Measurements from ENCODE around the gene SMAD3.
"Not testable (repeated sequence)": the region's sequence is repeated elsewhere in the genome, so short reads cannot be mapped to it uniquely, and the experiment has no call there.

SMAD3 gene

DNA sequence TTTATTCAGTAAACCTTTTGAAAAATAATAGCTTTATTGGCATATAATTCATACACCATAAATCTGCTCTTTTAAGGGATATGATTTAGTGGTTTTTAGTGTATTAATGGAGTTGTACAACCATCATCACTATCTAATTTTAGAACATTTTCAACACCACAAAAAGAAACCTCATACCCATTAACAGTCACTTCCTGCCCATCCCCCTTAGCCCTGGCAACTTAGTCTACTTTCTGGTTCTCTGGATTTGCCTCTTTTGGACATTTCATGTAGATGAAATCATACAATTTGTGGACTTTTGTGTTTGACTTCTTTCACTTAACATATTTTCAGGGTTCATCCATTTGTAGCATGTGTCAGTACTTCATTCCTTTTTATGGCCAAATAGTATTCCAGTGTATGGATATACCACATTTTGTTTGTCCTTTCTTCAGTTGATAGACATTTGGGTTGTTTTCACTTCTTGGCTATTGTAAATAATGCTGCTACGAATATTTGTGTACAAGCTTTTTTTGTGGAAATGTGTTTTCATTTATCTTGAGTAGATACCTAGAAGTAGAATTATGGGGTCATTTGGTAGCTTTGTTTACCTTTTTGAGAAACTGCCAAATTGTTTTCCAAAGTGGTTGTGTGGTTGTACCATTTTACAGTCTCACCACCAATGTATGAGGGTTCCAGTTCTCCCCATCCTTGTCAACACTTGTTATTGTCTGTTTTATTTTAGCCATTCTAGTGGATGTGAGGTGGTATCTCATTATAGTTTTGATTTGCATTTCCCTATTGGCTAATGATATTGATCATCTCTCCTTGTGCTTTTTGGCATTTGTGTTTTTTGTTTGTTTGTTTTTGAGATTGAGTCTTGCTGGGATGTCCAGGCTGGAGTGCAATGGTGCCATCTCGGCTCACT is 45.8 kb downstream of the SMAD3 start:
- no peak for DNase-seq

DNA sequence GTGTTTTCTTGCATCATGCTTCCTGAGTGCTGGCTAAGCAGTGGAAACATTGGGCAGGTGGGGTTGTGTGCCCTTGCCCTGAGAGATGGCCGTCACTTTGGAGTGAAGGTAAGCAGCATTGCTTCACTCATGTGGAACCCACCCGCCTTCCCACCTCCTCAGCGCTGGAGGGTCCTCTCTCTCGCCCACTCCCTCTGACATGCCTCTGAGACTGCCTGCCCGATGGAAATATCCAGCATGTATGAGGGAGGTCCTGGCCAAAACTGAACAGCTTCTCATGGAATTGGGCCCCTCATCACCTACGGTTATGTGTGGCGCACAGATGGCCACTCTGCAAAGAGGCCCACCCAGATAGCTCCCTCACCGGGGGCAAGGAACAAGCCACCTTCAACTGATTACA is 48.6 kb downstream of the SMAD3 start:
- DNase-seq: no peak

DNA sequence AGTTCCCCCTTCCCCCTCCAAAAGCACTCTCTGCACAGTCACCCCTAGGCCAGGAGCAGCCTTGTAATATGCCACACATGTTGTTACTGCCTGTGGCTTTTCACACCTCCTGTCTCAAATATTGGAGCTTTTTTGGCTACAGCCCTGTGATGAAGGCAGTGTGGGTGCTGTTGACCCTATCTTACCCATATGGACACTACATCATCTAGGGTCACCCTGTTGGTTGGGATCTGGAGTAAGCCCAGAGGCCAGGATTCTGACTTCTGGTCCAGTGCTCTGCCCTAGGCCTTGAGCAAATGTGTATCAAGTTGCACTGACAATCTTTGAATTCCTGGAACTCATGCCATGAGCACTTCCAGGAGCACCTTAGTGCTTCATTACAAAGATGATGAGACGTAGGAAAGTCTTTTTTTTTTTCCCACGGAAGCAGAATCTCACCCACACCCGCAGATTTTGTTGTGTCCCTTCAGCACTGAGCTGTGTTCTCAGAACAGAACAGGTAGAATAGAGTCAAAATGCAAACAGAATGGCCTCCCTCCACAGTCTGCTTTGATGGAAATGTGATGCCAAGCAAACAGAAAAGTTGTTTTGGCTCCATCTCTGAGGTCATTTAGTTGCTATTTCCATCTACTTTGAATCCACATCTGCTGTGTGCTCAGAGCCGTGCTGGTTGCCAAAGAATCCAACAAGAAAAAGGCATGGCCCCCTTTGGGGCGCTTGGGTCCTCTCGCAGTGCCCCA is 49.6 kb downstream of the SMAD3 start:
- no peak for DNase-seq

DNA sequence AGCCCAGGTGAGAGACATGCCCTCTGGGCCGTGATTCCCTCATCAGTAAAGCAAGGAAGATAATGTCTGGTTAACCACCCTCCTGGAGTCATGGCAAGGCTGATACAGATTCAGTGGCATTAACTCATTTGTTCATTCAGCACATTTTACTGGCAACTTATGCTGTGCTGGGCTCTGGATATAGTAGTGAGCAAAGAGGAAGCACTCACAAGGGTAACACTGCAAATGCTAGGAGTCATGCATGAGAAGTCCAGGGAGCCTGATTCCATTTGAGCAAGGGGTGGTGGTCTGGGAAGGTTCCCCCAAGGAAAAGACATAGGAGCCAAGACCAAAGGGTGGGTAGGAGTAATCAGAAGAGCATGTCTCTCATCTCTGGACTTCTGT is 50.2 kb downstream of the SMAD3 start:
- DNase-seq: no peak

DNA sequence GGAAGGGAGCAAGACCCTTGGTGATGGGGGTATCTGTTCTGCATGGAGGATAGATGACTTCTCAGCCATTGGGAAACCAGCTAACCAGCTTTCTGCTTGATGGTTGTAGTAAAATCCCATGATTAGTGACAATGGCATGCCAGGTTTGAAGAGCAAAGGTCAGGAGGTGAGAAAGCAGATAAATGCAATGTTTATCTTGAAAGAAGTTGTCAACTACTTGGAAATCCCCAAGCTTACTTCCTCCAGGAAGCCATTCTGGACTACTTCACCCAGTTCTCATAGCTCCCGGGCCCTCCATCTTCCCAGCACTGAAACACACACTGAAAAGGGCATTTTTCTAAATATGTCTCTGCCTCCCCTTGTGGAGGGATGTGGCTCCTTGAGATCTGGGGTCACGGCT is 51.3 kb downstream of the SMAD3 start:
- DNase-seq: no peak

DNA sequence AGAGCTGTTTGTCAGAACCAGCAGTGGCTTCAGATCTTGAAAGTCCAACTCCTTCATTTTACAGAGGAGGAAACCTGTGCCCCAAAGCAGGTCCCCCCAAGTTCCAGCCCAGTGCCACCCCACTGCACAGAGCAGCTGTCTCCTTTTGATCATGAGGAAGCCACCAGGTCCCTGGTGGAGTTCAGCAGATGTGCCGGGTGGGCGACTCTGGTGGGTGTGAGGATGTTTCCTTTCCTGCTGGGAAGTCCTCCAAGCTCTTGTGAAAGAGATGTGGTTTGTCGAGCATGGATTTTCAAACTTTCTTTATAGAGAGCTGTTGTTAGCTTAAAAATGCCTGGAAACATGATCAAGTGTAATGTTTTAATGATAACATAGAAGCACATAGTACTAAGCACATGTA is 52.0 kb downstream of the SMAD3 start:
- DNase-seq: no peak

DNA sequence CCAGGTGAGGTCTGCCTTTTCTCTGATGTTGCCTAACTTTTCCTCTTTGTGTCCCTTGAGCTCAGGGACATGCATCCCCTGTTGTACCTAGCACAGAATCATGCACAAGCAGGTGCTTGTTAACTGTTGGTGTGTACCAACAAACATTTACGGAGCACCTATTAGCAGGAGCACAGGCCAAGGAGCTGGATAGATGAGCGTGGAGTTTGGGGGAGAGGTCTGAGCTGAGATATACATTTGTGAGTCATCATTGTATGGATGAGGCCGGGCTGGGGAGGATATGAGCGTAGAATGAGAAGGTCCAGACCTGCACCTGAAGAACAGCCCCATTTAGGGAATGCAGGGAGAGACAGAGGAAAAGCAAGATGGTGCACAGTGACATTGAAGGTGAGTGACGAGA is 53.4 kb downstream of the SMAD3 start:
- DNase-seq: no peak

DNA sequence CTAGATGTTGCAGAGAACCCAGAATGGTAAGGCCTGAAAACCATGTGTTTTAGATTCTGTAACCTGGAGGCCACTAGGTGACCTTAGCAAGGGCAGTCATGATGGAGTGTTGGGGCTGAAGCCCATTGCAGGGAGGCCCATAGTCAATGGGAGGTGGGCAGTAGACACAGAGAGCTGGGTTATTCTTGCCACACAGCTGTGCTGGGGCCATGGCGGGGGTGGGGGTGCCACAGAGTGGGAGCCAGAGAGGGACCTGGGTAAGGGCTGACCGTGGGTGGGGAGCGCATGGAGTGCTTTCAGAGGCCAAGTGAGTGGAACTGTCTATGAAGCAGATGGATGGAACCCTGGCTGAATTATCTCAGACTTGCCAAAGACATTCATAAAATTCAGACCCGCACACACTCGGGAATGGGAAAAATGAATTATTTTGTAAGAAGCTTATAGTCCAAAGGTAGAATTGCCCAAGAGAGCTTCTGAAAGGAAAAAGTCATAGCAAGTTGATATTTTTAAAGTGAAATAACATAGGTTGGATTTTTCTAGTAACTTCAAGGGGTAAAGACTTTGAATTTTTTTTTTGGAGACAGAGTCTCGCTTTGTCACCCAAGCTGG is 53.9 kb downstream of the SMAD3 start:
- DNase-seq: no peak

DNA sequence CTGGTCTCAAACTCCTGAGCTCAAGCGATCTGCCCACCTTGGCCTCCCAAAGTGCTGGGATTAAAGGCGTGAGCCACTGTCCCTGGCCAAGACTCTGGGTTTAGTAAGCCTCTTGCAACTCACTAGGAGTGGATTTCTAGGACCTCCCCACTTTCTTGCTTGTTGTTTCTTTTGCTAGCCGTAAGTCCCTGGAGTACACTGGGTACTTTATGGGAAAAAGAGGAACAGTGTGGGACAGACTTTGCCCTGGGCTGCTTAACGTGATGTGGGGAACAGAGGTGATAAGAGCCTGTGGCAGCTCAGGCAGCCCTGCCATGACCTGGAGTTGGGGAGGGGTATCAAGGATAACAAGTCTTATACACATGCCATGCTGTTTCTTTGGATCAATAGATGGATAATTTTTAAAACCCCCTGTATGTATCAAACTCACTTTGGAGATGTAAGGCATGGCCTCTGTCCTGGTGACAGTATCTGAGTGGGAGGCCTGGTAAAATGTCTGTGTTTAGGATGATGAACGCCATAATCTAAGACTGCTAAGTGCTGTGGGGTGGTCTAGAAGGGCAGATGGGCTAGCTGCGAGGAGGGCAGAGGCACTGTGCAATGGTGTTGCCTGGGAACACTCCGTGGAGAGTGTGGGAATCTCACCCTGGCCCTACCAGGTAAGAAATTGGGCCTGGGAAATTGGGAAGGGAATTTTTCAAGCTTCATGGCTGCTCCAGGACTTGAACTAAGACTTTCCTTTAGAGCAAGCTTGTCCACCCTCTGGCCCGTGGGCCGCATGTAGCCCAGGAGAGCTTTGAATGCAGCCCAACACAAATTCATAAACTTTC is 54.8 kb downstream of the SMAD3 start:
- DNase-seq: no peak

DNA sequence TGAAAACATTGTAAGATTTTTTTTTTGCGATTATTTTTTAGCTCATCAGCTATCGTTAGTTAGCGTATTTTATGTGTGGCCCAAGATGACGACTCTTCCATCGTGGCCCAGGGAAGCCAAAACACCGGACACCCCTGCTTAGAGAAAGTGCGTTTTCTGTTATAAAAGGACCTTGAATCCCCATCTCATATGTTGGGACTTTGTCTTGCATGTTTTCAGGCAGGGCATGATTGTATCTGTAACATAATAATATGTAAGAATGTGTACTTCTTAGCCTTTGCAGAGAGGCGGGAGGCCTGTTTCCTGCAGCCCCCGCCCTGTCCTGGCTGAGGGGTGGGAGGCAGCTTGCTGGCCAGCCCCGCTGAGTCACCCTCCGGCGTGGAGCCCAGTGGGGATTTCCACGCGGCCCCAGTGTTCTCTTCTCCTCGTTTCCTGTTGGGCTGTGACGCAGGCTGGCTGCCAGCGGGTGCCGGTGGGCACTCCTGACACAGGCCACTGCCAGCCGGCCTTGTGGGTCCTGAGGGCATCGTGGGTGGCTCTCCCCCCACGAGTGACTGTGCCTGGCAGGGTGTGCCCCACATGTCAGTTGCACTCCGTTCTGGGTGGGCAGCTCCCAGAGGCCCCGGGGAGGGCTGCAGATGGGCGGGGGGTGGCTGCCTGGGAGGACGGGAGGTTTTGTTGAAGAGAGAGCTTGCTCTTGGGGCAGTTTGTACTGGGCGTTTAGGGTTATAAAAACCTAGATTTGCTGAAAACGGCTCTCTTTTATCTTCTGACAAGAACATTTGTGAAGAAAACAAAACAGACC is 55.6 kb downstream of the SMAD3 start:
- DNase-seq: peak; percentile 22

DNA sequence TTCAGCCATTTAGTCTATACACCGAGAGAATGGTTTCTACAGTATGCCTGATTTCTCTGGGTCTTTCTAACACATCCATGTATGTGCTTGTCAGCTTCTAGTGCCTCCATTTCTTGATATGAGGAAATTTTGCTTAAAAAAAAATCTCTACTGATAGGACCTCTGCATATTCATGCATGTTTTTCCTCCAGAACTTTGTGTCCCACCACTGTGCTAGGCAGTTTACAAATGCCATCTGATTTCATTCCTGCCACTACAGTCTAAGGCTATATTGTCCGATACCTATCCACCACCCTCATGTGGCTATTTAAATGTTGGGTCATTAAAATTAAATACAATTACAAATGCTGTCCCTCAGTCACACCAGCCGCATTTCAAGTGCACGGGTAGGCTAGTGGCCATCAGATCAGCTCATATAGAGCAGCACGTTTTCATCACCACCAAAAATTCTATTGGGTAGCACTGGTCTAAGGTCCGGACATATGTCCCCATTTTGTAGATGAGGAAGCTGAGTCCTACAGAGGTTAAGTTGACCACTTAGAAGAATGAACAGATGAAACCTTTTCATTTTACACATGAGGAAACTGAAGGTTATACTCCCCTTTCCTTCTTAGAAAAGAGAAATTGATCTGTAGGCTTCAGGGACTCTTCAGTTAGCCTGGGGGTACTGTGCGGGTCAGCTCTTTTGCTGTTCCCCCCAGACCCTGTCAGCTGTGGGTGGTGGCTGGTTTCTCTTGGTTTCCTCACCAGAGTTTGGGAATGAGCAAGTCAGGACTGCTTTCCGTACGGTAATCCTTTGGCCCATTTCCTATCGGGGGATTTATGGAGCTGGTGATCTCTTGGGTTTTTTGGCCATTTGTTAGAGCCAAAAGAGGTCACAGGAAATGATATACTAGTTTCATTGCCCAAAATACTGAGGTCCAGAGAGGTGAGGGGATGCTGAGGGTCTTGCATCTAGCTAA is 56.5 kb downstream of the SMAD3 start:
- no peak for DNase-seq

DNA sequence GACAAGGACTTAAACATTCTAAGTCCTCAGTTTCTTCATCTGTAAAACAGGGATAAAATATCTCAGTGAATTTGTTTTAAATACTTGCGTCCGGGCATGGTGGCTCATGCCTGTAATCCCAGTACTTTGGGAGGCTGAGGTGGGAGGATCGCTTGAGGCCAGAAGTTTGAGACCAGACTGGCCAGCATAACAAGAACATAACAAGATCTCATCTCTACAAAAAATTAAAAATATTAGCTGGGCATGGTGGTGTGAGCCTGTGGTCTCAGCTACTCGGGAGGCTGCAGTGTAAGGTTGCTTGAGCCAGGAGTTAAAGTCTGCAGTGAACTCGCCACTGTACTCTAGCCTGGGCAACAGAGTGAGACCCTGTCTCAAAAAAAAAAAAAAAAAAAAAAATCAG is 57.4 kb downstream of the SMAD3 start:
- DNase-seq: not testable (repeated sequence)

DNA sequence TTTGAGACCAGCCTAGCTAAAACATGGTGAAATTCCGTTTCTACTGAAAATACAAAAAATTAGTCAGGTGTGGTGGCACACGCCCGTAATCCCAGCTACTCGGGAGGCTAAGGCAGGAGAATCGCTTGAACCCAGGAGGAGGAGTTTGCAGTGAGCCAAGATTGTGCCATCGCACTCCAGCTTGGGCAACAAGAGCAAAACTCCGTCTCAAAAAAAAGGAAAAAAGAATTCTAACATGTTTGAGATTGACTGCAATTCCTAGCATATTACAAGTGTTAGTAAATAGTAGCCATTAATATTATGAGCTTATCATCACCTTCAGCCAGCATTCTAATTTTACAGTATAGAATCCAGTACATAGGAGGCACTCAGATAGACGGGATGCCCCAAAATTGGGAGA is 57.9 kb downstream of the SMAD3 start:
- DNase-seq: not testable (repeated sequence)

DNA sequence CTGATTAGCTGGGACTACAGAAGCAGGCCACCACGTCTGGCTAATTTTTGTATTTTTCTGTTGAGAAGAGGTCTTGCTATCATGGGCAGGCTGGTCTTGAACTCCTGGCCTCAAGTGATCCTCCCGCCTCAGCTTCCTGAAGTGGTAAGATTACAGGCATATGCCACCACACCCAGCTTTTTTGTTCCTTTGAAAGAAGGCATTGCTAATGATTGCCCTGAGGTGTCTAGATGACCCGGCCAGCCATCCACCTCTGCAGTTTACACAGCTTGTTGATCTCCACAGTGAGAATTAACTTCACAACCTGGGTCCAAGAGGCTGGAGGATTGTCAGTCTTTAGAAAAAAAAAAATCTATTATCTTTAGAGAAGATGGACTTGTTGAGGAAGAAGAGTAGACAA is 58.7 kb downstream of the SMAD3 start:
- DNase-seq: no peak

DNA sequence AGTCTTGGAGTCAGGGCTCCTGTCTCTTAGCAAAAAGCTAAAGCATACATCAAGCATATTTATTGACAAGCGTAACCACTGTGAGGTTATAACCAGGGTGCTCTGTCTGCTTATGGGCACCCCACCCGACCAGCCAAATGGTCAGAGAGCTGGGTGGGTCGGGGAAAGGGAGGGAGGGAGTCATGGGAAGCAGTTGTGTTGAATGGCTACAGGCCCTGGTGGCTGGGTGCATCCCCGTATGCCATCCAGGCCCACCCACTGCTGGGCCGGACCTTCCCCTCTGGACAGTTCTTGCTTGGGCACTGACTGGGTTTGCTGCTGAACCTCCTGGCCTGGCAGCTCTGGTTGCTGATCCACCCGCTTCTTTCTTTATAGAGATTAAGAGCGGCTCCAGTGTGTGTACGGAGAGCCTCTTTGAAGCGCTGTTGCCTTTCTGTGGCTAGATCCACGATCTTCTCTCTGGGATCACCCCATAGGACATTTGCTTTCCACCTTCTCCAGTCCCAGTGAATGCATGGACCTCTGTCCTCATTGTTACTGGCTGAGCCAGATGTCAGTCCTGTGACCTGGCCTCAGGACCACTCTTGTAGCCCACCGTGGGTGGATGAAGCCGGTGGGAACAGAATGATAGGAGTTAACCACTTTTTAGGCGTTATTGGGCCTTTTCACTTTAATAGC is 59.6 kb downstream of the SMAD3 start:
- no peak for DNase-seq

DNA sequence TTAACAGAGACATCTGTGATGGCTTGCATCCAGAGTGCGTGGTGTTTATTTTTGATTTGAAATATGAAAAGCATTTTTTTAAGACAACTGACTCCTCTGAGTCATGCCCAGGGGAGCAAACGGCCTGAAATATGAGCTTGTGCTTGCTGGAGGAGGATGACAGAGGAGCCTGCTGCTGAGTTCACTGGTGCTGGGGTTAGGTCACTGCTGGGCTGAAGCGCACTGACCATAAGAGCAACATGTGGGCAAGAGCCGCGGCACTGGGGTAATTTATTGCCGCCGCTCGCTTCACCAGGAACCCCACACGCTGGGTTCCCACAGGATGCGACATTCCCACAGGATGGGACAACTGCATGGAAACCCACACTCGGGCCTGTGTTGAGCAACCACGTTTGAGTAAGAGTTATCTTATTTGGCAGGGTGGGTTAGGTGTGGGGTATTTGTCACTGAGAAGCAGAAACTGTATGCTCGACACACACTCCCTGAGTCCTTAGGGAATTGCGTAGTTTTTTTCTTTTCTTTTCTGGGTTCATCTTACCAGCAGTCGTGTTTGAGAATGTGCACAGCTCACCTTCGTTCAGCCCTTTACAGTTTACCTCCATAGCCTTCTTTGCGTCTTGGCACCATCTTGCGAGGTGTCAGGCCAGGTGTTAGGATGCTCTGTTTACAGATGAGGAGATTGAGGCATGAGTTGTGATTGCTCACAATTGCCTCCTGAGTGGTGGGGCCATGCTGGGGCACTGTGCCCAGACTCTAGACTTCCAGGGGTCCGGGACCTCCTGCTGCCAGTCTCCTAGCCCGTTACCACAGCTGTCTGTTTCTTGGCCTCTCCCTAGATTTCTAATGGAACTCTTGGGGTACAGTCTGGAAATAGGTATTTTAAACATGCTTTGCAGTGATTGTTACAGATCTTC is 60.4 kb downstream of the SMAD3 start:
- DNase-seq: no peak

DNA sequence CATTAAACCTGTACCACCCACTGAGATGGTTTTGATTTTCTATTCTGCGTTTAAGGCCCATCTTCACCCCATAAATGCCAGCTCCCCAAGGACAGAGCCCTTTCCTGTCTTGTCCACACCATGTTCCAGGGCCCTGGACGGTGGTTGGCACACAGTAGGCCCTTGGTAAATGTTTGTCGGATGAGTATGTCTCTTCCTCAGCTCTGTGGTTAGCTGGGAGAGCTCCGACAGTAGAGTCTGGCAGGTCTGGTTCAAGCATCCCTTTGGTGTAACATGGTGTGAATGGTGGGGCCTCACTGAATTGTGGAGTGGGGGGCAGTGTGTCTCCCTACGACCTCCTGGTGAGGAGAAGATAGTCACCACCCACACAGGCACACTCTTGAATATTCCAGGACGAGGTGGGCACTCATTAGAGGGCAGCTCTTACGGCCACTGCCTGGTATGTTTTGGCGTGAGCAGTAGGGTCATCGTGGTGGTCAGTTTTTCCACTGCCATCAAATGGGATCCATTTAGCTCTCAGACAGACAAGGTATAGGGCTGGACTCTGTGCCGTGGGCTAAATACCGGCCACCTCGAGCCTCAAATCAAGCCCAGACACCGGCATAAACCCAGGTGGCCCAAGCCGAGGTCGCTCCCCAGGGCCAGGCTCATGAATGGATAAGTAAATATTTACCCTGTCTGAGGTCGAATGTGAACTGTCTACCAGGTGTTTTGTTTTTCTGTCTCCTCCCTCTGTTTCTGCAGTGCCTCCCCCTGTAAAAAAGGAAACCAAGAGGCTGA is 61.3 kb downstream of the SMAD3 start:
- DNase-seq: no peak

DNA sequence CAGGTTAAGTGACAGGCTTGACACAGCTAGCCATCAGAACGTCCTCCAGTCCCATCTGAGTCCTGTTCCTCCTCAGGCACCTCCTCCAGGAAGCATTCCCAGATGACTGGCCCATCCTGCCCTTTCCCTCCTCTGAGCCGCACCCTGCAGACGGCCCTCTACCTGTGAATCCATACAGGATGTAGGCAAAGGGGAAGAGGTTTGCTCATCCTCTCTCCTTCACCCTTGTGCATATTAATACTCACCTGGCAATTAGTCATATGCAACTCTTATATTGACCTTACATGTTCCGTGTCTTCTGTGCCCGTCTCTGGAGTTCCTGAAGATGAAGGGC is 61.9 kb downstream of the SMAD3 start:
- DNase-seq: no peak

All from midbrain (tissue), 1 donor.